Activated T-cell treated with anti-CD3 and anti-CD28 coated beads, Interleukin-2, amount 50 U/mL, for 24 hours (primary cell): ENCODE data around the gene SMIM15.

Experiments
- DNase-seq: peaks from one replicate; pipeline ENCODE4 v3.0.0-alpha.2; 2020
- H3K27ac Mint-ChIP-seq: 2 replicates; pipeline ENCODE4 v1.8.0; 2020; ENCODE audit warnings: mild to moderate bottlenecking, mixed read lengths
- H3K27me3 Mint-ChIP-seq: 2 replicates; pipeline ENCODE4 v1.8.0; 2020; ENCODE audit warnings: mixed read lengths
- H3K36me3 Mint-ChIP-seq: 2 replicates; pipeline ENCODE4 v1.8.0; 2020; ENCODE audit warnings: low read depth, mixed read lengths
- H3K4me1 Mint-ChIP-seq: 2 replicates; pipeline ENCODE4 v1.8.0; 2020; ENCODE audit warnings: low read depth, mixed read lengths
- H3K4me3 Mint-ChIP-seq: 2 replicates; pipeline ENCODE4 v1.8.0; 2020; ENCODE audit warnings: mild to moderate bottlenecking, moderate library complexity, mixed read lengths
- H3K9me3 Mint-ChIP-seq: 2 replicates; pipeline ENCODE4 v1.8.0; 2020; ENCODE audit warnings: mixed read lengths

Gene SMIM15

GRCh38 chr5:61139094-61139873, 23.0 kb downstream of the SMIM15 start:
- H3K27me3 Mint-ChIP-seq = no peaks in the 10 kb centered on the region
- H3K36me3 Mint-ChIP-seq = no peaks in the 10 kb centered on the region
- no peak overlapping the region for H3K4me3 Mint-ChIP-seq
- H3K9me3 Mint-ChIP-seq = no peaks in the 10 kb centered on the region
- H3K4me1 Mint-ChIP-seq = no peaks in the 10 kb centered on the region
- no peak for DNase-seq
- no peak overlapping the region for H3K27ac Mint-ChIP-seq

DNA sequence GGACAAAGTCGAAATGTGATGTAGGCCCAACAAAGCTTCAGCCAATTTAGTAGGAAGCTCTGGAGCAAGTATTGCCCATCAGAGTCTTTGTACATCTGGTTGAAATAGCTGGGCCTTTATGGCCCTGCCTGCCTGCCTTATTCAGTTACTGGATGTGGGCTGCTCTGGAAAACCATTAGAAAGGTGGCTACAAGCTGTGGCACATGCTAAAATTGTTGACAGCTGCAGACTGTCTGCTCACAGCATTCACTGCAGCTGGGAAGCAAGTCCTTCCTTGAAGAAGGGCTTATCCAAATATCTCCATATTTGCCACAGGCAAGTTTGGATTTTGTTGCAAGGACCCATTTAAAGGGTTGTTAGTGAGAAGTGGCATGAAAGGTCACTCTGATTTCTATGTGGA, 24.4 kb downstream of the SMIM15 start:
- Mint-ChIP-seq H3K27me3 (no peaks in the 10 kb centered on the region), H3K27ac (no peak overlapping the region), H3K36me3 (no peaks in the 10 kb centered on the region), H3K4me3 (no peak overlapping the region), H3K9me3 (no peaks in the 10 kb centered on the region), H3K4me1 (no peaks in the 10 kb centered on the region)
- no peak for DNase-seq

DNA sequence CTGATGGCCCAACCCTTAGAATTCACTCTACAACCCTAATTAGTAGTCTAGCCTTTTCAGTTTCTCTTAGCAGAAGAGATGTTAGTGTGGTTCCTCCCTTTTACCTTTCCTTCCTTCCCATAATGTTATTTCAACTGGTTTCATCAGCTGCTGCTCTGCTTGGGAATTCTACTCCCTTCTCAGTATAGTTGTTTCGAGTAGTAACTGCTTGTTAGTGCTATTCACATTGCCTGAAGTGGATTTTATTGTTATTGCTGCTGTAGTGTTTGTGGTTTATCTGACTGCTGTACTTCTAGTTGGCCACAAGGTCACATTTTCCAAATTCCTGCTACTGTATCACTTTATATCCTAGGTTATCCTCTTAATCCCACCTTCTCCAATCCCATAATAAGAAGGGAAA, 29.7 kb downstream of the SMIM15 start:
- Mint-ChIP-seq H3K36me3 (no peaks in the 10 kb centered on the region), H3K27me3 (no peaks in the 10 kb centered on the region), H3K9me3 (no peaks in the 10 kb centered on the region), H3K4me3 (no peak overlapping the region), H3K27ac (no peak overlapping the region), H3K4me1 (no peaks in the 10 kb centered on the region)
- no peak for DNase-seq

DNA sequence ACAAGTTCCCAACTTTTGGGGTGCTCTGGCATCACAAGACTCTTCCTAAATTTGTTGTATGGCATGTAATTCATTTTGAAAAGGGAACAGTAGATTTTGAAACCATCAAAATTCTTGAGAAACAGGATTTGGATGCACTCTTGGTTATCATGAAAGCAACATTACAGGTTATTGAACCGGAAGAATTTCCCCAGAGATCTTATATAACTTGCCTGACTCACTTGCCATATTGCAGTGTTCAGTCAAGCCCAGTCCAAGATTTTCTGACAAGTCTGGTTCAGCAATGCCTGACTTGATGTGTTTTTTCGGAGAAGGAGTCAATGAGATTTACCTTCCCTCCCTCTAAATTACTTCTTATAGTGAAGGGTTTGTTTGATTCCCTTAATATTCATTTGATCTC, 32.0 kb downstream of the SMIM15 start:
- H3K36me3 Mint-ChIP-seq = peaks cover 6% of the 10 kb centered on the region
- no peak for DNase-seq
- no peaks in the 10 kb centered on the region for H3K4me1 Mint-ChIP-seq
- H3K27me3 Mint-ChIP-seq = no peaks in the 10 kb centered on the region
- no peak overlapping the region for H3K4me3 Mint-ChIP-seq
- H3K27ac Mint-ChIP-seq = no peak overlapping the region
- H3K9me3 Mint-ChIP-seq = no peaks in the 10 kb centered on the region

DNA sequence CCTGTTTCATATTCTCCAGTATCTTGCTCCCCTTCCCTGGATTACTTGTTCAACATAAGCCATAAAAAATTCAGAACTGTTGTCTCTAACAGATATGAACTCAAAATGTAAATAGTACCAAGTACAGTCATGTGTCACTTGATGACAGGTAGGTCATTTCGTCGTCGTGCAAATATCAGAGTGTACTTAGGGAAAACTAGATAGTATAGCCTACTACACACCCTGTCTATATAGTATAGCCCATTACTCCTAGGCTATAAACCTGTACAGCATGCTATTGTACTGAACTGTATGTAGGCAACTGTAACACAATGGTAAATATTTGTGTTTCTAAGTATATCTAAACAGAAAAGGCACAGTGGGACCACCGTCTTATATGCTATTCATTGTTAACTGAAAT, 39.1 kb downstream of the SMIM15 start:
- no peak for DNase-seq
- Mint-ChIP-seq H3K4me3 (no peak overlapping the region), H3K27me3 (no peaks in the 10 kb centered on the region), H3K9me3 (peaks cover 2% of the 10 kb centered on the region), H3K36me3 (peaks cover 22% of the 10 kb centered on the region), H3K4me1 (peaks cover 3% of the 10 kb centered on the region), H3K27ac (no peak overlapping the region)

- no peak for DNase-seq
- no peaks in the 10 kb centered on the region for H3K27me3 Mint-ChIP-seq
- H3K4me3 Mint-ChIP-seq = no peak overlapping the region
- no peak overlapping the region for H3K27ac Mint-ChIP-seq
- peaks cover 3% of the 10 kb centered on the region for H3K4me1 Mint-ChIP-seq
- peaks cover 20% of the 10 kb centered on the region for H3K36me3 Mint-ChIP-seq
- peaks cover 2% of the 10 kb centered on the region for H3K9me3 Mint-ChIP-seq
Observed at GRCh38 chr5:61120534-61120933, 41.7 kb downstream of the SMIM15 start.

- Mint-ChIP-seq H3K36me3 (peaks cover 32% of the 10 kb centered on the region), H3K4me1 (peaks cover 3% of the 10 kb centered on the region), H3K4me3 (no peak overlapping the region), H3K27ac (no peak overlapping the region), H3K27me3 (no peaks in the 10 kb centered on the region), H3K9me3 (peaks cover 2% of the 10 kb centered on the region)
- DNase-seq = no peak
Observed at GRCh38 chr5:61119066-61119465, 43.2 kb downstream of the SMIM15 start.

DNA sequence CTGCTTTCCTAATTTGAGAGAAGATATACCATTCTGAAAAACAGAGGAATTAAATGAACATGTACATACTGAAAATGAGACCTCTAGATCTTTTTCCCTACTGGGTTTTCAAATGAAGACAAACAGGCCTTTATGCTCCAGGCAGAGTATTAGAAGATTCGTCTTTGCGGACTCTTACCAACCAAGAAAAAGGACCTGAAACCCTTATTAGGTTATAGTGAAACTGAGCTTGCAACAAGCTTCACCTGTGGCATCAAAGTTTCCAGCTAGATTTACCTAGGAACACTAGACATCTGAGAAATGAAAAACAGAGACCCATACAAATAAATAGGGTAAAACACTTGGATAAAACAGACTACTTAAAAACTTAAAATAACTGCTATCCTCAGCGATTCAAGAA, 46.3 kb downstream of the SMIM15 start:
- Mint-ChIP-seq H3K4me1 (peaks cover 3% of the 10 kb centered on the region), H3K27me3 (no peaks in the 10 kb centered on the region), H3K27ac (no peak overlapping the region), H3K9me3 (peaks cover 13% of the 10 kb centered on the region), H3K36me3 (peaks cover 40% of the 10 kb centered on the region), H3K4me3 (no peak overlapping the region)
- DNase-seq = no peak

- DNase-seq = no peak
- H3K4me1 Mint-ChIP-seq = no peaks in the 10 kb centered on the region
- H3K4me3 Mint-ChIP-seq = no peak overlapping the region
- peaks cover 13% of the 10 kb centered on the region for H3K9me3 Mint-ChIP-seq
- no peaks in the 10 kb centered on the region for H3K27me3 Mint-ChIP-seq
- no peak overlapping the region for H3K27ac Mint-ChIP-seq
- H3K36me3 Mint-ChIP-seq = peaks cover 50% of the 10 kb centered on the region
Observed at GRCh38 chr5:61114441-61114840, 47.8 kb downstream of the SMIM15 start.
